H1 (cell line): Measurements from ENCODE around the gene RND2. TPM values are rescaled to one million over a fixed set of nuclear protein-coding genes. Genes with fewer than 3 reads are reported as not detected.
A peak's percentile ranks its signal among the peaks of the same experiment; 100 is the strongest.

Source experiments
- CTCF ChIA-PET: fragments of 300-600 bp; sonication (Branson Sonifier 250); formaldehyde crosslinking; loops from one replicate; lab custom pipeline; 2021; ENCODE audit not compliant: partially characterized antibody; lab: Charles Lee
- POLR2A ChIA-PET: fragments of 300-600 bp; sonication (Branson Sonifier 250); formaldehyde crosslinking; loops from one replicate; lab custom pipeline; 2021; ENCODE audit warnings: inconsistent platforms; ENCODE audit not compliant: partially characterized antibody; lab: Charles Lee
- DNase-seq, 2 experiments: peaks; one replicate each; pipeline versions ENCODE4 v3.0.0 to v3.0.0-alpha.2; 2010 to 2022; ENCODE audit warnings: low spot score in 2 of 2, low read depth in 1 of 2, mixed read lengths in 1 of 2
- FAIRE-seq: peaks from 2 replicates; lab custom pipeline; 2011; peaks lifted over from hg19 to GRCh38; lab: Jason Lieb, UNC
- H2AFZ ChIP-seq: 2 replicates; pipeline ENCODE4 v1.8.1; 2012; ENCODE audit warnings: low read length, inconsistent platforms
- H2AK5ac ChIP-seq: 2 replicates; pipeline ENCODE4 v1.6.1; 2013; ENCODE audit warnings: low read depth, low read length
- H2BK120ac ChIP-seq: replicated peaks from 2 replicates; pipeline ENCODE3; 2013; ENCODE audit warnings: low read depth, low read length, inconsistent platforms
- H2BK12ac ChIP-seq: 2 replicates; pipeline ENCODE4 v1.6.1; 2013; ENCODE audit warnings: low read depth, low read length
- H2BK15ac ChIP-seq: 2 replicates; pipeline ENCODE4 v1.6.1; 2013; ENCODE audit warnings: low read length
- H2BK20ac ChIP-seq: 2 replicates; pipeline ENCODE4 v1.6.1; 2013; ENCODE audit warnings: low read length
- H2BK5ac ChIP-seq: 2 replicates; pipeline ENCODE4 v1.6.1; 2013; ENCODE audit warnings: low read depth, low read length
- H3K14ac ChIP-seq: 2 replicates; pipeline ENCODE4 v1.6.1; 2013; ENCODE audit warnings: inconsistent platforms; ENCODE audit not compliant: insufficient read length
- H3K18ac ChIP-seq: 2 replicates; pipeline ENCODE4 v1.6.1; 2013; ENCODE audit warnings: low read length; ENCODE audit errors: extremely low read depth
- H3K23ac ChIP-seq: 2 replicates; pipeline ENCODE4 v1.6.1; 2013; ENCODE audit warnings: inconsistent platforms; ENCODE audit not compliant: insufficient read length
- H3K23me2 ChIP-seq: 2 replicates; pipeline ENCODE4 v1.6.1; 2013; ENCODE audit warnings: low read depth, low read length
- H3K27ac ChIP-seq: 2 replicates; pipeline ENCODE4 v1.6.1; 2011; ENCODE audit warnings: low read depth, low read length, inconsistent platforms
- H3K27me3 ChIP-seq, 4 experiments: replicated peaks in 1 of 4; 1 replicate in 1 of 4; 2 replicates in 3 of 4; pipeline versions ENCODE4 v1.6.1 to v1.8.1; 2011 to 2013; ENCODE audit warnings: low read length in 3 of 4, mild to moderate bottlenecking in 3 of 4, inconsistent platforms in 2 of 4, mixed read lengths in 2 of 4, moderate library complexity in 1 of 4; ENCODE audit not compliant: control insufficient read depth in 3 of 4, insufficient read depth in 3 of 4; ENCODE audit errors: extremely low read depth in 1 of 4
- H3K36me3 ChIP-seq, 4 experiments: 2 replicates each; pipeline versions ENCODE4 v1.6.1 to v1.8.1; 2011 to 2013; ENCODE audit warnings: mild to moderate bottlenecking in 4 of 4, low read length in 3 of 4, moderate library complexity in 2 of 4, control low read depth in 1 of 4, inconsistent platforms in 1 of 4; ENCODE audit not compliant: insufficient read depth in 4 of 4, control insufficient read depth in 2 of 4
- H3K4ac ChIP-seq: replicated peaks from 2 replicates; pipeline ENCODE3; 2013; ENCODE audit warnings: low read length, low read depth, mixed read lengths, inconsistent platforms; ENCODE audit not compliant: insufficient read length
- H3K4me1 ChIP-seq, 4 experiments: replicated peaks in 1 of 4; 1 replicate in 1 of 4; 2 replicates in 3 of 4; pipeline versions ENCODE4 v1.6.1 to v1.8.1; 2011 to 2013; ENCODE audit warnings: low read length in 3 of 4, inconsistent platforms in 2 of 4, mixed read lengths in 1 of 4; ENCODE audit not compliant: insufficient read depth in 4 of 4, control insufficient read depth in 3 of 4
- H3K4me2 ChIP-seq, 2 experiments: 2 replicates each; pipeline versions ENCODE4 v1.6.1 to v1.8.1; 2011 to 2013; ENCODE audit warnings: low read depth in 2 of 2, low read length in 2 of 2, control low read depth in 1 of 2, inconsistent platforms in 1 of 2, mild to moderate bottlenecking in 1 of 2; ENCODE audit not compliant: insufficient read depth in 1 of 2
- H3K4me3 ChIP-seq, 4 experiments: fragments of 200-600, 300-600 bp in 1 of 4; sonication (generic), shearing (Covaris generic), sonication (Bioruptor Twin) in 1 of 4; 2 replicates each; pipeline versions ENCODE4 v1.5.1 to v1.8.1; 2011 to 2016; ENCODE audit warnings: low read length in 4 of 4, low read depth in 3 of 4, control low read depth in 2 of 4, inconsistent platforms in 2 of 4, mild to moderate bottlenecking in 2 of 4, mixed read lengths in 1 of 4, moderate library complexity in 1 of 4; ENCODE audit not compliant: insufficient read depth in 2 of 4; ENCODE audit errors: extremely low read depth in 1 of 4
- H3K56ac ChIP-seq: replicated peaks from 2 replicates; pipeline ENCODE3; 2013; ENCODE audit warnings: low read depth, mild to moderate bottlenecking, mixed read lengths, low read length, inconsistent platforms; ENCODE audit not compliant: insufficient read length
- H3K79me1 ChIP-seq: 2 replicates; pipeline ENCODE4 v1.6.1; 2013; ENCODE audit warnings: low read depth, low read length, control low read depth
- H3K79me2 ChIP-seq, 2 experiments: 2 replicates each; pipeline versions ENCODE4 v1.6.1 to v1.8.1; 2012 to 2013; ENCODE audit warnings: low read length in 2 of 2, mild to moderate bottlenecking in 2 of 2, inconsistent platforms in 1 of 2; ENCODE audit not compliant: insufficient read depth in 2 of 2, control insufficient read depth in 1 of 2
- H3K9ac ChIP-seq, 4 experiments: replicated peaks in 1 of 4; 1 replicate in 1 of 4; 2 replicates in 3 of 4; pipeline versions ENCODE4 v1.6.1 to v1.8.1; 2011 to 2013; ENCODE audit warnings: low read depth in 3 of 4, low read length in 3 of 4, control low read depth in 2 of 4, mild to moderate bottlenecking in 2 of 4, moderate library complexity in 2 of 4, inconsistent platforms in 1 of 4; ENCODE audit errors: extremely low read depth in 1 of 4
- H3K9me3 ChIP-seq, 2 experiments: 2 replicates each; pipeline versions ENCODE4 v1.6.1 to v1.8.1; 2012 to 2013; ENCODE audit warnings: mild to moderate bottlenecking in 2 of 2, moderate library complexity in 2 of 2, control low read depth in 1 of 2, inconsistent platforms in 1 of 2, low read depth in 1 of 2, low read length in 1 of 2, mixed read lengths in 1 of 2; ENCODE audit not compliant: insufficient read depth in 2 of 2
- H4K20me1 ChIP-seq, 2 experiments: replicated peaks in 1 of 2; 2 replicates each; pipeline versions ENCODE3 to v1.8.1; 2011 to 2013; ENCODE audit warnings: inconsistent platforms in 2 of 2, low read length in 2 of 2, mild to moderate bottlenecking in 1 of 2; ENCODE audit not compliant: insufficient read depth in 2 of 2, control insufficient read depth in 1 of 2
- H4K5ac ChIP-seq: 2 replicates; pipeline ENCODE4 v1.6.1; 2013; ENCODE audit warnings: low read length, low read depth, mixed read lengths, inconsistent platforms; ENCODE audit not compliant: insufficient read length
- H4K8ac ChIP-seq: 2 replicates; pipeline ENCODE4 v1.8.0; 2013; ENCODE audit warnings: mild to moderate bottlenecking, moderate library complexity, low read length, inconsistent platforms; ENCODE audit not compliant: insufficient read depth; ENCODE audit errors: extremely low read depth
- H4K91ac ChIP-seq: replicated peaks from 2 replicates; pipeline ENCODE3; 2013; ENCODE audit warnings: low read length, mixed read lengths, inconsistent platforms; ENCODE audit not compliant: insufficient read length
- BRCA1 ChIP-seq: IDR thresholded peaks from 2 replicates; pipeline ENCODE4 v1.6.1; 2012; ENCODE audit warnings: low read depth, low read length, improper control_type of control experiment
- CBX5 ChIP-seq: fragments of 300-800, 300-1000 bp; sonication (generic); IDR thresholded peaks from 2 replicates; pipeline ENCODE4 v1.7.1; 2016; ENCODE audit warnings: antibody characterized with exemption, low read length, low read depth
- GABPA ChIP-seq: IDR thresholded peaks from 2 replicates; pipeline ENCODE4 v1.6.1; 2011; ENCODE audit warnings: mild to moderate bottlenecking, low read length, moderate library complexity, borderline replicate concordance; ENCODE audit not compliant: insufficient read depth
- HDAC6 ChIP-seq: IDR thresholded peaks from one replicate; pipeline ENCODE4 v1.7.1; 2012; ENCODE audit warnings: low read depth, mild to moderate bottlenecking, inconsistent platforms, low read length, moderate library complexity
- RXRA ChIP-seq: IDR thresholded peaks from 2 replicates; pipeline ENCODE4 v1.6.1; 2011; ENCODE audit warnings: low read depth, mild to moderate bottlenecking, low read length, moderate library complexity; ENCODE audit not compliant: insufficient read depth
- SAP30 ChIP-seq: fragments of 300-600 bp; sonication (generic); IDR thresholded peaks from 2 replicates; pipeline ENCODE4 v1.7.1; 2012; ENCODE audit warnings: low read length, moderate library complexity, mild to moderate bottlenecking, inconsistent platforms; ENCODE audit not compliant: insufficient read depth, insufficient replicate concordance
- SIN3A ChIP-seq, 2 experiments: IDR thresholded peaks in 1 of 2; conservative IDR thresholded peaks in 1 of 2; 2 replicates each; pipeline ENCODE4 v1.6.1; 2011 to 2012; ENCODE audit warnings: low read length in 2 of 2, improper control_type of control experiment in 1 of 2, low read depth in 1 of 2, mild to moderate bottlenecking in 1 of 2
- SP2 ChIP-seq: IDR thresholded peaks from 2 replicates; pipeline ENCODE4 v1.6.1; 2012; ENCODE audit warnings: mild to moderate bottlenecking, low read length, inconsistent platforms
- WGBS, 2 experiments: shearing (Covaris generic) in 1 of 2; methylation state at CpG; one replicate each; pipeline versions ENCODE4 v1.1.6 to v1.1.7; 2013 to 2015; ENCODE audit warnings: low lambda C conversion rate in 2 of 2, mixed read lengths in 2 of 2, inconsistent platforms in 1 of 2, low coverage in 1 of 2, missing lambda C conversion rate in 1 of 2; ENCODE audit not compliant: insufficient replicate concordance in 2 of 2, insufficient coverage in 1 of 2, insufficient read length in 1 of 2; ENCODE audit errors: extremely low coverage in 1 of 2, missing lambda C conversion rate in 1 of 2; 5-methylcytosine and 5-hydroxymethylcytosine counted together
- polyA plus RNA-seq, 7 experiments: library from polyadenylated mRNA; depleted of rRNA in 3 of 7; stranded (reverse) in 5 of 7; unstranded in 2 of 7; fragments of >200 nt in 5 of 7; fragments of 200-250 nt in 2 of 7; gene quantifications; 1 replicate in 5 of 7; 2 replicates in 1 of 7; 4 replicates in 1 of 7; pipeline versions ENCODE4 v1.2.1 to v1.2.3, GENCODE V29; 2011 to 2013; ENCODE audit warnings: missing spikeins in 2 of 7, mixed read lengths in 2 of 7
- total RNA-seq: library from RNA; stranded (reverse); fragmentation: NEBNext Ultra II Directional; extraction: Animal tissue kit (Norgen Biotek cat#: 25700); gene quantifications from 2 replicates; pipeline ENCODE4 v1.2.1, GENCODE V29; 2021
- TF ChIP-seq, protein P1 (sequence below): IDR thresholded peaks from 2 replicates; pipeline ENCODE4 v1.6.1; 2011; ENCODE audit warnings: low read depth, mild to moderate bottlenecking, low read length; ENCODE audit not compliant: insufficient read depth

The RND2 gene
- total and polyA plus RNA-seq, 2 of the 8 experiments (the other 6 are each of a cell fraction or from before 2014, with no cell fraction given): 51.3 to 61.4 TPM

- CTCF ChIA-PET: interaction anchor here (0.6 to 1.0 kb wide), 2 partner anchors 105 to 290 kb away, joined by 3 read pairs; partner anchors contain the start of gene BRCA1
- Histone ChIP-seq H2BK5ac (0 out of 2 replicates have a peak overlapping the region, but pooled peaks have one; percentile 9), H3K23me2 (peaks cover 11% of the 10 kb centered on the region; the same call in 1 of the 2 replicates), H2BK120ac (no peak overlapping the region), H3K56ac (no peak overlapping the region), H4K5ac (no peak overlapping the region), H2BK15ac (no peak overlapping the region), H3K4me2 (peak overlapping the region; percentile 61 to 86), H2BK20ac (no peak overlapping the region), H4K20me1 (peaks cover 10% of the 10 kb centered on the region in 2 experiments), H3K14ac (no peak overlapping the region), H3K23ac (no peak overlapping the region), H3K4me1 (peaks cover 7 to 18% (median 10%) of the 10 kb centered on the region in 4 experiments), H3K79me2 (peaks cover 0 to 35% of the 10 kb centered on the region in 2 experiments; a peak in 3 of 4 replicates), H2AK5ac (no peak overlapping the region), H3K79me1 (peaks cover 17% of the 10 kb centered on the region), H4K8ac (no peak overlapping the region), H3K27me3 (no peaks in the 10 kb centered on the region), H3K9me3 (no peaks in the 10 kb centered on the region), H3K27ac (no peak overlapping the region), H2AFZ (no peak overlapping the region), H3K9ac (no peak overlapping the region), H4K91ac (no peak overlapping the region), H2BK12ac (no peak overlapping the region), H3K4me3 (peak overlapping the region in 2 of 4 experiments; percentile 1 to 97; a peak in 3 of 8 replicates), H3K18ac (no peak overlapping the region), H3K4ac (no peak overlapping the region), H3K36me3 (peaks cover 6 to 34% (median 12%) of the 10 kb centered on the region in 4 experiments; a peak in 7 of 8 replicates)
- 78% methylated on average over 6 of the region's 6 CpGs; no CpG with 5 or more reads in 1 of the 2 experiments for WGBS, 2 experiments
- DNase-seq: no peak
- FAIRE-seq: no peak
- POLR2A ChIA-PET: interaction anchor here (0.7 to 10.8 kb wide), 12 partner anchors 8 to 295 kb away, joined by 3 to 123 read pairs (median 4); partner anchors contain the start of genes IFI35, PTGES3L, RPL27 and RUNDC1
- no peak for TF ChIP-seq BRCA1
- TF ChIP-seq HDAC6: no peak
- no peak for TF ChIP-seq GABPA
- no peak for TF ChIP-seq SIN3A (conservative IDR thresholded peaks at IDR 0.05 in 1 of 2, IDR thresholded peaks at IDR 0.05 in 1 of 2; ENCODE audit: low read depth in 1 of 2, low read length in 2 of 2)
- TF ChIP-seq, protein P1, sequence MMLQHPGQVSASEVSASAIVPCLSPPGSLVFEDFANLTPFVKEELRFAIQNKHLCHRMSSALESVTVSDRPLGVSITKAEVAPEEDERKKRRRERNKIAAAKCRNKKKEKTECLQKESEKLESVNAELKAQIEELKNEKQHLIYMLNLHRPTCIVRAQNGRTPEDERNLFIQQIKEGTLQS: no peak
- TF ChIP-seq SP2: no peak
- no peak for TF ChIP-seq RXRA
- TF ChIP-seq SAP30: no peak
- TF ChIP-seq CBX5: no peak
These were observed 4.9 kb upstream of the RND2 start for GRCh38 chr17:43020030-43020621.
